OCI-LY1 (cell line): ENCODE results near the gene GCK.

Experiments used
- CTCF ChIP-seq: fragments of 200-600 bp; sonication (generic), shearing (Covaris generic); IDR thresholded peaks from 2 replicates; pipeline ENCODE4 v1.5.1; 2017; ENCODE audit warnings: mild to moderate bottlenecking, antibody characterized with exemption, low read length, moderate library complexity, mixed read lengths
- EZH2 ChIP-seq: fragments of 200-600 bp; sonication (generic), shearing (Covaris generic); IDR thresholded peaks from 2 replicates; pipeline ENCODE4 v1.8.0; 2017; ENCODE audit warnings: borderline replicate concordance, mixed run types, mild to moderate bottlenecking, antibody characterized with exemption, low read length, moderate library complexity, mixed read lengths

GRCh38 chr7:44196450-44196872 lies 7.2 kb upstream of the GCK start:
- TF ChIP-seq CTCF: peak; percentile 91
- no peak for TF ChIP-seq EZH2
